ENCODE data around the gene SLC36A2. TPM values are rescaled to one million over a fixed set of nuclear protein-coding genes. Genes with fewer than 3 reads are reported as not detected.

SLC36A2 gene
- total RNA-seq, 2 experiments from 2014 or later, result not detected

DNA sequence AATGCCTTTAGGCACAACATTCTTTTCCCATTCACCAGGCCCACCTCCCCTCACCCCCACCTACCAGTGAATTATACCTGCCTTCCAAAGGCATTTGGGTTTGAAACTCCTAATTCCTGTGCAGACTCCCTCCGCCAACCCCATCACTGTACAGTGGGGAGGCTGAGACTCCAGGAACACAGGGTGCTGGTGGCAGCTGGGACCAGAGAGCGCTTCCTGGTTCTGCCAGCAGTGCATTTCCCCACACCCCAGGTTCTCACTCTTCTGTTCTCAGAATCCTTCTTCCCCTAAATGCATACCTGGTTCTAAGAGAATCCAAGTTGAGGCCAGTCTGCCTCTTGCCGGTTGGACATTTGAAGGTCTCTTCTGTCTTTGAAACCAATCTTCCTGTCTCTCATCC lies 21.1 kb downstream of the SLC36A2 start:
- Histone ChIP-seq H3K79me2 (ENCODE audit: insufficient read depth, low read depth, low read length) (no peaks in the 10 kb centered on the region), H2AFZ (ENCODE audit: low read length) (no peak overlapping the region), H3K4me3 (ENCODE audit: low read depth, low read length, poor library complexity, severe bottlenecking) (no peak overlapping the region), H3K4me1 (ENCODE audit: insufficient read depth, low read length, poor library complexity, severe bottlenecking) (no peaks in the 10 kb centered on the region), H4K20me1 (ENCODE audit: insufficient read depth, low read length) (no peaks in the 10 kb centered on the region), H3K9me2 (ENCODE audit: insufficient read depth, low read length) (no peaks in the 10 kb centered on the region), H3K4me2 (ENCODE audit: low read length) (no peak overlapping the region), H3K27ac (ENCODE audit: low read depth, low read length, poor library complexity, severe bottlenecking) (no peak overlapping the region), H3K36me3 (ENCODE audit: insufficient read depth, low read length) (no peaks in the 10 kb centered on the region), H3K9me3 (ENCODE audit: low read length) (no peaks in the 10 kb centered on the region)
- no TSS peak for BruUV-seq (replicated peaks)
- DNase-seq (ENCODE audit: low spot score), result no peak
- intact Hi-C loops (cut with micrococcal nuclease; ENCODE audit: unreplicated experiment), result no loop called here
- ChIA-PET POLR2A (no interaction called here), CTCF (ENCODE audit: unreplicated experiment) (no interaction called here)
- TF ChIP-seq CTCF (conservative IDR thresholded peaks at IDR 0.05; ENCODE audit: low read length), result no peak
- TF ChIP-seq EZH2phosphoT487 (IDR thresholded peaks at IDR 0.05; ENCODE audit: borderline replicate concordance, low read depth, low read length), result no peak

DNA sequence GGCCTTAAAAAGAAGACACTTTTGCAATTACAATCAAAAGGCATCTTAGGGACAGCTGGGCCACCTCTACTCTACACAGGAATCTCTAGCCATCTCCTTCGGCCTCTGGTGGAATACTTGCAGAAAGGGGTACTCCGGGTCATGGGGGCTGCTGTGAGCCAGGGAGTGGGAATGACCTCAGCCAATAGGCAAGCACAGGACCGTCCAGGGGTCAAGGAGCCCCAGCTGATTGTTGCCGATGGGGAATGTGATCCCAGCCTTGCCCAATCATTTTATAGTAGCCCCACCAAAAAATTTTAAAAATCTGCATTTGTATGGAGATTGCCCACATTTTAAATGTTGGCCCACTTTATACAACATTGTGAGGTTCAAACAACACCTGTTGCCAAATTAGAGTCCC lies 26.9 kb downstream of the SLC36A2 start:
- Histone ChIP-seq H4K20me1 (ENCODE audit: insufficient read depth, low read length) (no peaks in the 10 kb centered on the region), H3K9me2 (ENCODE audit: insufficient read depth, low read length) (no peaks in the 10 kb centered on the region), H3K9me3 (ENCODE audit: low read length) (no peaks in the 10 kb centered on the region), H3K4me2 (ENCODE audit: low read length) (no peak overlapping the region), H3K27ac (ENCODE audit: low read depth, low read length, poor library complexity, severe bottlenecking) (no peak overlapping the region), H3K79me2 (ENCODE audit: insufficient read depth, low read depth, low read length) (no peaks in the 10 kb centered on the region), H3K4me1 (ENCODE audit: insufficient read depth, low read length, poor library complexity, severe bottlenecking) (peaks cover 6% of the 10 kb centered on the region), H3K4me3 (ENCODE audit: low read depth, low read length, poor library complexity, severe bottlenecking) (no peak overlapping the region), H3K36me3 (ENCODE audit: insufficient read depth, low read length) (no peaks in the 10 kb centered on the region), H2AFZ (ENCODE audit: low read length) (no peak overlapping the region)
- CTCF ChIA-PET (ENCODE audit: unreplicated experiment), result no interaction called here
- intact Hi-C loops (cut with micrococcal nuclease; ENCODE audit: unreplicated experiment), result no loop called here
- POLR2A ChIA-PET, result no interaction called here
- no TSS peak for BruUV-seq (replicated peaks)
- TF ChIP-seq EZH2phosphoT487 (IDR thresholded peaks at IDR 0.05; ENCODE audit: borderline replicate concordance, low read depth, low read length) (no peak), CTCF (conservative IDR thresholded peaks at IDR 0.05; ENCODE audit: low read length) (no peak)
- DNase-seq (ENCODE audit: low spot score), result no peak

GRCh38 chr5:151318850-151319732 lies 28.3 kb downstream of the SLC36A2 start:
- peak; percentile 65 for DNase-seq (ENCODE audit: low spot score)
- POLR2A ChIA-PET, result interaction anchor here (0.6 to 0.9 kb wide), 2 partner anchors 41 to 329 kb away, joined by 3 read pairs; no protein-coding TSS in a partner anchor
- intact Hi-C loops (cut with micrococcal nuclease; ENCODE audit: unreplicated experiment), result loop anchor here (5.0 kb wide), 3 partner anchors 62 to 203 kb away; no protein-coding TSS in a partner anchor
- Histone ChIP-seq H3K79me2 (ENCODE audit: insufficient read depth, low read depth, low read length) (no peaks in the 10 kb centered on the region), H3K36me3 (ENCODE audit: insufficient read depth, low read length) (no peaks in the 10 kb centered on the region), H3K9me3 (ENCODE audit: low read length) (no peaks in the 10 kb centered on the region), H2AFZ (ENCODE audit: low read length) (no peak overlapping the region; the same call in 1 of the 2 replicates), H4K20me1 (ENCODE audit: insufficient read depth, low read length) (no peaks in the 10 kb centered on the region), H3K27ac (ENCODE audit: low read depth, low read length, poor library complexity, severe bottlenecking) (no peak overlapping the region), H3K9me2 (ENCODE audit: insufficient read depth, low read length) (no peaks in the 10 kb centered on the region), H3K4me1 (ENCODE audit: insufficient read depth, low read length, poor library complexity, severe bottlenecking) (peaks cover 6% of the 10 kb centered on the region), H3K4me3 (ENCODE audit: low read depth, low read length, poor library complexity, severe bottlenecking) (no peak overlapping the region), H3K4me2 (ENCODE audit: low read length) (no peak overlapping the region)
- no peak for TF ChIP-seq EZH2phosphoT487 (IDR thresholded peaks at IDR 0.05; ENCODE audit: borderline replicate concordance, low read depth, low read length)
- peak; percentile 47; the same call in 1 of the 2 replicates for TF ChIP-seq CTCF (conservative IDR thresholded peaks at IDR 0.05; ENCODE audit: low read length)
- CTCF ChIA-PET (ENCODE audit: unreplicated experiment), result interaction anchor here (0.8 kb wide), 1 partner anchor 266 kb away, joined by 3 read pairs; no protein-coding TSS in a partner anchor
- no TSS peak for BruUV-seq (replicated peaks)

Data from OCI-LY7 (cell line).